22Rv1 (cell line): ENCODE measurements around the gene WNK1.

ENCODE experiments used
- H3K27ac ChIP-seq: fragments of 450-650 bp; 2 replicates; pipeline ENCODE4 v1.5.1; 2017
- CTCF ChIP-seq: fragments of 450-650 bp; IDR thresholded peaks from 2 replicates; pipeline ENCODE4 v1.5.1; 2017; ENCODE audit warnings: mild to moderate bottlenecking
- ZFX ChIP-seq: fragments of 450-650 bp; IDR thresholded peaks from 2 replicates; pipeline ENCODE4 v1.6.1; 2017; ENCODE audit warnings: antibody characterized with exemption, borderline replicate concordance

WNK1 gene

GRCh38 chr12:880656-881055, 128.3 kb downstream of the WNK1 start:
- no peak overlapping the region for H3K27ac ChIP-seq
- TF ChIP-seq CTCF (no peak), ZFX (no peak)

GRCh38 chr12:884746-885414, 132.5 kb downstream of the WNK1 start:
- no peak for TF ChIP-seq ZFX
- no peak for TF ChIP-seq CTCF
- no peak overlapping the region for H3K27ac ChIP-seq

GRCh38 chr12:885701-886100, 133.3 kb downstream of the WNK1 start:
- no peak overlapping the region for H3K27ac ChIP-seq

GRCh38 chr12:886206-886605, 133.8 kb downstream of the WNK1 start:
- TF ChIP-seq ZFX: no peak
- no peak for TF ChIP-seq CTCF
- H3K27ac ChIP-seq: no peak overlapping the region

More at GRCh38 chr12:885701-886100, 133.3 kb downstream of the WNK1 start:
- TF ChIP-seq ZFX: no peak
- no peak for TF ChIP-seq CTCF

GRCh38 chr12:894226-894625, 141.8 kb downstream of the WNK1 start:
- TF ChIP-seq ZFX: no peak
- no peak for TF ChIP-seq CTCF
- H3K27ac ChIP-seq: no peak overlapping the region

- TF ChIP-seq CTCF: no peak
- TF ChIP-seq ZFX: no peak
- H3K27ac ChIP-seq: no peak overlapping the region
These were observed 143.7 kb downstream of the WNK1 start for GRCh38 chr12:896031-896430.

- TF ChIP-seq ZFX: no peak
- TF ChIP-seq CTCF: no peak
- H3K27ac ChIP-seq: no peak overlapping the region
These were observed 145.0 kb downstream of the WNK1 start for GRCh38 chr12:897386-897785.
